GM12878 (cell line): ENCODE measurements around the gene XPNPEP2.

Source experiments
- CREM ChIP-seq: IDR thresholded peaks from 2 replicates; pipeline ENCODE4 v1.6.1; 2014; ENCODE audit warnings: antibody characterized with exemption, low read depth
- JUND ChIP-seq: IDR thresholded peaks from 2 replicates; pipeline ENCODE4 v1.6.1; 2012; ENCODE audit warnings: low read depth, mild to moderate bottlenecking, low read length, improper control_type of control experiment, moderate library complexity
- POLR2A ChIP-seq: IDR thresholded peaks from 2 replicates; pipeline ENCODE4 v1.6.1; 2011; ENCODE audit warnings: low read depth, mild to moderate bottlenecking, low read length
- POLR2AphosphoS5 ChIP-seq: IDR thresholded peaks from 2 replicates; pipeline ENCODE4 v1.6.1; 2011; ENCODE audit warnings: mild to moderate bottlenecking, low read length, inconsistent platforms
- RCOR1 ChIP-seq: conservative IDR thresholded peaks from 2 replicates; pipeline ENCODE4 v1.6.1; 2012; ENCODE audit warnings: low read depth, low read length, improper control_type of control experiment
- TF ChIP-seq, protein P1 (sequence below): IDR thresholded peaks from 2 replicates; pipeline ENCODE4 v1.6.1; 2012; ENCODE audit warnings: mild to moderate bottlenecking, low read depth, low read length
- TF ChIP-seq, protein P2 (sequence below), 3 experiments: IDR thresholded peaks in 2 of 3; conservative IDR thresholded peaks in 1 of 3; 2 replicates each; pipeline ENCODE4 v1.5.1; 2011; ENCODE audit warnings: low read depth in 3 of 3, low read length in 3 of 3, mild to moderate bottlenecking in 3 of 3, control low read depth in 2 of 3, moderate library complexity in 2 of 3, inconsistent platforms in 1 of 3, mixed read lengths in 1 of 3; ENCODE audit not compliant: control insufficient read depth in 2 of 3, insufficient read depth in 1 of 3; ENCODE audit errors: extremely low read depth in 1 of 3
- TF ChIP-seq, protein P3 (sequence below): IDR thresholded peaks from 2 replicates; pipeline ENCODE4 v1.6.1; 2011; ENCODE audit warnings: mild to moderate bottlenecking, low read depth, low read length, moderate library complexity; ENCODE audit not compliant: insufficient replicate concordance
- TF ChIP-seq, protein P4 (sequence below): fragments of 450-650 bp; formaldehyde crosslinking; IDR thresholded peaks from 2 replicates; pipeline ENCODE4 v1.4.0; 2020; ENCODE audit warnings: mild to moderate bottlenecking, moderate library complexity

GRCh38 chrX:129697204-129697829 lies 41.5 kb upstream of the XPNPEP2 start:
- TF ChIP-seq, protein P1, sequence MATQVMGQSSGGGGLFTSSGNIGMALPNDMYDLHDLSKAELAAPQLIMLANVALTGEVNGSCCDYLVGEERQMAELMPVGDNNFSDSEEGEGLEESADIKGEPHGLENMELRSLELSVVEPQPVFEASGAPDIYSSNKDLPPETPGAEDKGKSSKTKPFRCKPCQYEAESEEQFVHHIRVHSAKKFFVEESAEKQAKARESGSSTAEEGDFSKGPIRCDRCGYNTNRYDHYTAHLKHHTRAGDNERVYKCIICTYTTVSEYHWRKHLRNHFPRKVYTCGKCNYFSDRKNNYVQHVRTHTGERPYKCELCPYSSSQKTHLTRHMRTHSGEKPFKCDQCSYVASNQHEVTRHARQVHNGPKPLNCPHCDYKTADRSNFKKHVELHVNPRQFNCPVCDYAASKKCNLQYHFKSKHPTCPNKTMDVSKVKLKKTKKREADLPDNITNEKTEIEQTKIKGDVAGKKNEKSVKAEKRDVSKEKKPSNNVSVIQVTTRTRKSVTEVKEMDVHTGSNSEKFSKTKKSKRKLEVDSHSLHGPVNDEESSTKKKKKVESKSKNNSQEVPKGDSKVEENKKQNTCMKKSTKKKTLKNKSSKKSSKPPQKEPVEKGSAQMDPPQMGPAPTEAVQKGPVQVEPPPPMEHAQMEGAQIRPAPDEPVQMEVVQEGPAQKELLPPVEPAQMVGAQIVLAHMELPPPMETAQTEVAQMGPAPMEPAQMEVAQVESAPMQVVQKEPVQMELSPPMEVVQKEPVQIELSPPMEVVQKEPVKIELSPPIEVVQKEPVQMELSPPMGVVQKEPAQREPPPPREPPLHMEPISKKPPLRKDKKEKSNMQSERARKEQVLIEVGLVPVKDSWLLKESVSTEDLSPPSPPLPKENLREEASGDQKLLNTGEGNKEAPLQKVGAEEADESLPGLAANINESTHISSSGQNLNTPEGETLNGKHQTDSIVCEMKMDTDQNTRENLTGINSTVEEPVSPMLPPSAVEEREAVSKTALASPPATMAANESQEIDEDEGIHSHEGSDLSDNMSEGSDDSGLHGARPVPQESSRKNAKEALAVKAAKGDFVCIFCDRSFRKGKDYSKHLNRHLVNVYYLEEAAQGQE, result no peak
- TF ChIP-seq, protein P2, sequence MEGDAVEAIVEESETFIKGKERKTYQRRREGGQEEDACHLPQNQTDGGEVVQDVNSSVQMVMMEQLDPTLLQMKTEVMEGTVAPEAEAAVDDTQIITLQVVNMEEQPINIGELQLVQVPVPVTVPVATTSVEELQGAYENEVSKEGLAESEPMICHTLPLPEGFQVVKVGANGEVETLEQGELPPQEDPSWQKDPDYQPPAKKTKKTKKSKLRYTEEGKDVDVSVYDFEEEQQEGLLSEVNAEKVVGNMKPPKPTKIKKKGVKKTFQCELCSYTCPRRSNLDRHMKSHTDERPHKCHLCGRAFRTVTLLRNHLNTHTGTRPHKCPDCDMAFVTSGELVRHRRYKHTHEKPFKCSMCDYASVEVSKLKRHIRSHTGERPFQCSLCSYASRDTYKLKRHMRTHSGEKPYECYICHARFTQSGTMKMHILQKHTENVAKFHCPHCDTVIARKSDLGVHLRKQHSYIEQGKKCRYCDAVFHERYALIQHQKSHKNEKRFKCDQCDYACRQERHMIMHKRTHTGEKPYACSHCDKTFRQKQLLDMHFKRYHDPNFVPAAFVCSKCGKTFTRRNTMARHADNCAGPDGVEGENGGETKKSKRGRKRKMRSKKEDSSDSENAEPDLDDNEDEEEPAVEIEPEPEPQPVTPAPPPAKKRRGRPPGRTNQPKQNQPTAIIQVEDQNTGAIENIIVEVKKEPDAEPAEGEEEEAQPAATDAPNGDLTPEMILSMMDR (IDR thresholded peaks at IDR 0.05 in 2 of 3, conservative IDR thresholded peaks at IDR 0.05 in 1 of 3; ENCODE audit: control insufficient read depth in 2 of 3, extremely low read depth in 1 of 3, insufficient read depth in 1 of 3, low read depth in 3 of 3, low read length in 3 of 3), result no peak
- TF ChIP-seq RCOR1 (no peak), POLR2A (no peak), POLR2AphosphoS5 (no peak), CREM (no peak), JUND (no peak)
- TF ChIP-seq, protein P3, sequence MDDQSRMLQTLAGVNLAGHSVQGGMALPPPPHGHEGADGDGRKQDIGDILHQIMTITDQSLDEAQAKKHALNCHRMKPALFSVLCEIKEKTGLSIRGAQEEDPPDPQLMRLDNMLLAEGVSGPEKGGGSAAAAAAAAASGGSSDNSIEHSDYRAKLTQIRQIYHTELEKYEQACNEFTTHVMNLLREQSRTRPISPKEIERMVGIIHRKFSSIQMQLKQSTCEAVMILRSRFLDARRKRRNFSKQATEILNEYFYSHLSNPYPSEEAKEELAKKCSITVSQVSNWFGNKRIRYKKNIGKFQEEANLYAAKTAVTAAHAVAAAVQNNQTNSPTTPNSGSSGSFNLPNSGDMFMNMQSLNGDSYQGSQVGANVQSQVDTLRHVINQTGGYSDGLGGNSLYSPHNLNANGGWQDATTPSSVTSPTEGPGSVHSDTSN, result no peak
- TF ChIP-seq, protein P4, sequence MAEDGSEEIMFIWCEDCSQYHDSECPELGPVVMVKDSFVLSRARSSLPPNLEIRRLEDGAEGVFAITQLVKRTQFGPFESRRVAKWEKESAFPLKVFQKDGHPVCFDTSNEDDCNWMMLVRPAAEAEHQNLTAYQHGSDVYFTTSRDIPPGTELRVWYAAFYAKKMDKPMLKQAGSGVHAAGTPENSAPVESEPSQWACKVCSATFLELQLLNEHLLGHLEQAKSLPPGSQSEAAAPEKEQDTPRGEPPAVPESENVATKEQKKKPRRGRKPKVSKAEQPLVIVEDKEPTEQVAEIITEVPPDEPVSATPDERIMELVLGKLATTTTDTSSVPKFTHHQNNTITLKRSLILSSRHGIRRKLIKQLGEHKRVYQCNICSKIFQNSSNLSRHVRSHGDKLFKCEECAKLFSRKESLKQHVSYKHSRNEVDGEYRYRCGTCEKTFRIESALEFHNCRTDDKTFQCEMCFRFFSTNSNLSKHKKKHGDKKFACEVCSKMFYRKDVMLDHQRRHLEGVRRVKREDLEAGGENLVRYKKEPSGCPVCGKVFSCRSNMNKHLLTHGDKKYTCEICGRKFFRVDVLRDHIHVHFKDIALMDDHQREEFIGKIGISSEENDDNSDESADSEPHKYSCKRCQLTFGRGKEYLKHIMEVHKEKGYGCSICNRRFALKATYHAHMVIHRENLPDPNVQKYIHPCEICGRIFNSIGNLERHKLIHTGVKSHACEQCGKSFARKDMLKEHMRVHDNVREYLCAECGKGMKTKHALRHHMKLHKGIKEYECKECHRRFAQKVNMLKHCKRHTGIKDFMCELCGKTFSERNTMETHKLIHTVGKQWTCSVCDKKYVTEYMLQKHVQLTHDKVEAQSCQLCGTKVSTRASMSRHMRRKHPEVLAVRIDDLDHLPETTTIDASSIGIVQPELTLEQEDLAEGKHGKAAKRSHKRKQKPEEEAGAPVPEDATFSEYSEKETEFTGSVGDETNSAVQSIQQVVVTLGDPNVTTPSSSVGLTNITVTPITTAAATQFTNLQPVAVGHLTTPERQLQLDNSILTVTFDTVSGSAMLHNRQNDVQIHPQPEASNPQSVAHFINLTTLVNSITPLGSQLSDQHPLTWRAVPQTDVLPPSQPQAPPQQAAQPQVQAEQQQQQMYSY (CRISPR knock-in tag), result no peak
